ENCODE measurements around the gene ACAD10. TPM values are rescaled to one million over a fixed set of nuclear protein-coding genes. Genes with fewer than 3 reads are reported as not detected.

ACAD10 gene
- total and polyA plus RNA-seq, 10 of the 15 experiments (the other 5 are each of a cell fraction or from before 2014, with no cell fraction given): 2.9 to 21.9 (median 17.5) TPM

DNA sequence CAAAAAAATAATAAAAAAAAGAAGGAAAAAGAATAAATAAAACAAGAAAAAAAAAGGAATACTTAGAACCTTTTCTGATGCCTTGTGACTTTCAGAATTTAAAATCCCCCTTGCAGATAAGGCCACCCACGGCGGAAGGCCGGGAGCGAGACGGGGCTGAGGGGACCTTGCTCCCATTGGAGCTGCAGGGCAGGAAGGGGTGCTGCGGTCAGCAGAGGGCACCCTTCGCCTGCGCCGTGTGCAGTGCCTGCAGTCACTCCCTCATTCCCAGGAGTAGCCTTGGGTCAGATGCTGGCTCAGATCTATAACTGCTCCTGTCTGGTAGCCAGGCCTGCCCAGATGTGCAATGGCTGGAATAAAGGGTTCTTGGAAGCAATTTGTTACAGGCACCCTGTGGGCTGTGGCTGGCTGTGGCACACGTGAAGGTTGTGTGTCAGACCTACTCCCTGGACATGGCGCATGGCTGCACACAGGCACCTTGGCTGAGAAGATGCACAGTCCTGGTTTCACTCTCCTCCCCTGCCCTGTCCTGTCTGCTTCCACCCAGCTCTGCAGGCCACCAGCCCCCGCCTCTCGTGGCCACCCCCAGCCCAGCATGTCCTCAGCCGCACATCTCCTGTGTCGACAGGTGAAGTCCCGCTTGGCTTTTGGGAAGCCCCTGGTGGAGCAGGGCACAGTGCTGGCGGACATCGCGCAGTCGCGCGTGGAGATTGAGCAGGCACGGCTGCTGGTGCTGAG, 67.5 kb downstream of the ACAD10 start:
- Histone ChIP-seq H3K4me1 (ENCODE audit: control insufficient read depth, insufficient read depth, low read length) (peaks cover 11% of the 10 kb centered on the region), H3K9me3 (replicated peaks; ENCODE audit: control insufficient read depth, insufficient read depth, low read length) (no peaks in the 10 kb centered on the region), H3K4me2 (ENCODE audit: control insufficient read depth, insufficient read depth) (no peak overlapping the region), H3K36me3 (ENCODE audit: control insufficient read depth in 2 of 2, insufficient read depth in 2 of 2, low read length in 1 of 2) (no peaks in the 10 kb centered on the region; a peak in 2 of 4 replicates), H3K27me3 (replicated peaks in 1 of 2; ENCODE audit: control insufficient read depth in 2 of 2, insufficient read depth in 2 of 2, low read length in 1 of 2) (no peaks in the 10 kb centered on the region), H3K9ac (ENCODE audit: control insufficient read depth, insufficient read depth, low read length) (no peak overlapping the region), H3K79me2 (ENCODE audit: control insufficient read depth, insufficient read depth, low read length) (no peaks in the 10 kb centered on the region), H3K27ac (ENCODE audit: control insufficient read depth, insufficient read depth) (no peak overlapping the region), H3K4me3 (no peak overlapping the region), H2AFZ (ENCODE audit: control insufficient read depth, low read depth, low read length) (no peak overlapping the region), H4K20me1 (ENCODE audit: control insufficient read depth, insufficient read depth) (no peaks in the 10 kb centered on the region)
- DNase-seq (ENCODE audit: low read depth, low spot score) (no peak), FAIRE-seq (no peak), ATAC-seq (peak; percentile 77)
- ChIA-PET CTCF (interaction anchor here (0.5 to 7.0 kb wide), 17 partner anchors 9 to 823 kb away, joined by 3 to 170 read pairs (median 4); partner anchors contain the start of gene MAPKAPK5), SMC1A (ENCODE audit: uncharacterized antibody, unreplicated experiment) (interaction anchor here (1.0 to 4.2 kb wide), 8 partner anchors 8 to 67 kb away, joined by 3 to 89 read pairs (median 6); no protein-coding TSS in a partner anchor), RAD21 (ENCODE audit: unreplicated experiment) (interaction anchor here (0.6 to 3.9 kb wide), 13 partner anchors 9 to 66 kb away, joined by 3 to 59 read pairs (median 6); no protein-coding TSS in a partner anchor), POLR2A (interaction anchor here (0.5 to 1.5 kb wide), 3 partner anchors 24 to 69 kb away, joined by 3 to 4 read pairs (median 3); no protein-coding TSS in a partner anchor)
- intact Hi-C loops (cut with micrococcal nuclease; ENCODE audit: unreplicated experiment): loop anchor here (1.0 kb wide), 2 partner anchors 35 to 60 kb away; no protein-coding TSS in a partner anchor
- TF ChIP-seq POLR2A (IDR thresholded peaks at IDR 0.05; ENCODE audit: low read depth, low read length) (0 out of 2 replicates have a peak, but pooled peaks have one; percentile 16), RAD21 (IDR thresholded peaks at IDR 0.05; ENCODE audit: insufficient read depth, low read depth, low read length) (peak; percentile 76), IKZF1 (conservative IDR thresholded peaks at IDR 0.05) (0 out of 2 replicates have a peak, but pooled peaks have one; percentile 47), DPF2 (IDR thresholded peaks at IDR 0.05) (no peak), RUNX3 (IDR thresholded peaks at IDR 0.05; ENCODE audit: low read length) (no peak), YY1 (IDR thresholded peaks at IDR 0.05; ENCODE audit: low read depth, low read length) (peak; percentile 40; the same call in 1 of the 2 replicates), SMARCA5 (IDR thresholded peaks at IDR 0.05) (0 out of 2 replicates have a peak, but pooled peaks have one; percentile 41), KAT2A (conservative IDR thresholded peaks at IDR 0.05; ENCODE audit: control insufficient read depth, low read depth, low read length) (no peak), SMC3 (IDR thresholded peaks at IDR 0.05; ENCODE audit: borderline replicate concordance, low read length) (peak; percentile 96), LARP7 (IDR thresholded peaks at IDR 0.05) (peak; percentile 66)
- TF ChIP-seq, protein P1, sequence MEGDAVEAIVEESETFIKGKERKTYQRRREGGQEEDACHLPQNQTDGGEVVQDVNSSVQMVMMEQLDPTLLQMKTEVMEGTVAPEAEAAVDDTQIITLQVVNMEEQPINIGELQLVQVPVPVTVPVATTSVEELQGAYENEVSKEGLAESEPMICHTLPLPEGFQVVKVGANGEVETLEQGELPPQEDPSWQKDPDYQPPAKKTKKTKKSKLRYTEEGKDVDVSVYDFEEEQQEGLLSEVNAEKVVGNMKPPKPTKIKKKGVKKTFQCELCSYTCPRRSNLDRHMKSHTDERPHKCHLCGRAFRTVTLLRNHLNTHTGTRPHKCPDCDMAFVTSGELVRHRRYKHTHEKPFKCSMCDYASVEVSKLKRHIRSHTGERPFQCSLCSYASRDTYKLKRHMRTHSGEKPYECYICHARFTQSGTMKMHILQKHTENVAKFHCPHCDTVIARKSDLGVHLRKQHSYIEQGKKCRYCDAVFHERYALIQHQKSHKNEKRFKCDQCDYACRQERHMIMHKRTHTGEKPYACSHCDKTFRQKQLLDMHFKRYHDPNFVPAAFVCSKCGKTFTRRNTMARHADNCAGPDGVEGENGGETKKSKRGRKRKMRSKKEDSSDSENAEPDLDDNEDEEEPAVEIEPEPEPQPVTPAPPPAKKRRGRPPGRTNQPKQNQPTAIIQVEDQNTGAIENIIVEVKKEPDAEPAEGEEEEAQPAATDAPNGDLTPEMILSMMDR (IDR thresholded peaks at IDR 0.05 in 2 of 3, conservative IDR thresholded peaks at IDR 0.05 in 1 of 3; ENCODE audit: control insufficient read depth in 2 of 3, extremely low read depth in 1 of 3, insufficient read depth in 1 of 3, low read depth in 3 of 3, low read length in 3 of 3): peak; percentile 77 to 92 (median 81)
- in situ Hi-C loops (cut with MboI): loop anchor here (10.0 kb wide), 1 partner anchor 61 kb away; no protein-coding TSS in a partner anchor
- no TSS peak for BruUV-seq (replicated peaks)
- 79% methylated on average over 23 of the region's 23 CpGs for WGBS (ENCODE audit: insufficient coverage, insufficient replicate concordance, low lambda C conversion rate, missing lambda C conversion rate)
